Measurements from ENCODE around the gene CYP2C19. TPM values are rescaled to one million over a fixed set of nuclear protein-coding genes. Genes with fewer than 3 reads are reported as not detected.
"Not testable (repeated sequence)": the region's sequence is repeated elsewhere in the genome, so short reads cannot be mapped to it uniquely, and the experiment has no call there.

The CYP2C19 gene
- total and polyA plus RNA-seq, 8 donors: 0.31 to 135 (median 10.3) TPM

GRCh38 chr10:94777886-94778458 is 15.5 kb downstream of the CYP2C19 start:
- Histone ChIP-seq H3K36me3 (no peaks in the 10 kb centered on the region), H3K4me3 (no peak overlapping the region), H3K9me3 (peaks cover 0 to 7% (median 0%) of the 10 kb centered on the region in 4 donors), H3K4me1 (no peaks in the 10 kb centered on the region), H3K27me3 (no peaks in the 10 kb centered on the region), H3K27ac (no peak overlapping the region)
- TF ChIP-seq POLR2AphosphoS5 (IDR thresholded peaks at IDR 0.05): no peak
- no peak for TF ChIP-seq POLR2A (IDR thresholded peaks at IDR 0.05)
- no peak for TF ChIP-seq CTCF (IDR thresholded peaks at IDR 0.05)
- TF ChIP-seq EP300 (IDR thresholded peaks at IDR 0.05): no peak
- 55 to 69% (median 56%) methylated on average over 5 of the region's 5 CpGs for WGBS, 5 donors
- intact Hi-C loops (cut with DNase I; ENCODE audit: low total_unique reads): no loop called here
- peak in 1 of 2 donors; percentile 7 for DNase-seq

- Histone ChIP-seq H3K4me3 (no peak overlapping the region), H3K27ac (no peak overlapping the region), H3K4me1 (no peaks in the 10 kb centered on the region), H3K36me3 (no peaks in the 10 kb centered on the region), H3K27me3 (no peaks in the 10 kb centered on the region), H3K9me3 (peaks cover 0 to 7% (median 0%) of the 10 kb centered on the region in 4 donors)
- 68 to 91% (median 79%) methylated on average over 1 of the region's 1 CpG for WGBS, 5 donors
- DNase-seq: no peak
- intact Hi-C loops (cut with DNase I; ENCODE audit: low total_unique reads): no loop called here
- TF ChIP-seq CTCF (IDR thresholded peaks at IDR 0.05) (no peak), POLR2AphosphoS5 (IDR thresholded peaks at IDR 0.05) (no peak), POLR2A (IDR thresholded peaks at IDR 0.05) (no peak), EP300 (IDR thresholded peaks at IDR 0.05) (no peak)
Measured at GRCh38 chr10:94780844-94781243, 18.4 kb downstream of the CYP2C19 start.

- no peak for DNase-seq
- H3K36me3 ChIP-seq: no peaks in the 10 kb centered on the region
- H3K4me3 ChIP-seq: no peak overlapping the region
- no peaks in the 10 kb centered on the region for H3K9me3 ChIP-seq
- H3K27me3 ChIP-seq: no peaks in the 10 kb centered on the region
- no peaks in the 10 kb centered on the region for H3K4me1 ChIP-seq
- TF ChIP-seq CTCF (IDR thresholded peaks at IDR 0.05) (no peak), POLR2A (IDR thresholded peaks at IDR 0.05) (no peak), EP300 (IDR thresholded peaks at IDR 0.05) (no peak), POLR2AphosphoS5 (IDR thresholded peaks at IDR 0.05) (no peak)
- H3K27ac ChIP-seq: no peak overlapping the region
- intact Hi-C loops (cut with DNase I; ENCODE audit: low total_unique reads): no loop called here
Measured at GRCh38 chr10:94784256-94784655, 21.8 kb downstream of the CYP2C19 start.

- no peak for DNase-seq
- H3K9me3 ChIP-seq: no peaks in the 10 kb centered on the region
- H3K27me3 ChIP-seq: no peaks in the 10 kb centered on the region
- no peaks in the 10 kb centered on the region for H3K4me1 ChIP-seq
- TF ChIP-seq CTCF (IDR thresholded peaks at IDR 0.05) (no peak), POLR2AphosphoS5 (IDR thresholded peaks at IDR 0.05) (no peak), EP300 (IDR thresholded peaks at IDR 0.05) (no peak), POLR2A (IDR thresholded peaks at IDR 0.05) (no peak)
- intact Hi-C loops (cut with DNase I; ENCODE audit: low total_unique reads): no loop called here
- WGBS, 5 donors: 74 to 91% (median 80%) methylated on average over 2 of the region's 2 CpGs
- no peaks in the 10 kb centered on the region for H3K36me3 ChIP-seq
- H3K4me3 ChIP-seq: no peak overlapping the region
- H3K27ac ChIP-seq: no peak overlapping the region
Measured at GRCh38 chr10:94785211-94785610, 22.7 kb downstream of the CYP2C19 start.

DNA sequence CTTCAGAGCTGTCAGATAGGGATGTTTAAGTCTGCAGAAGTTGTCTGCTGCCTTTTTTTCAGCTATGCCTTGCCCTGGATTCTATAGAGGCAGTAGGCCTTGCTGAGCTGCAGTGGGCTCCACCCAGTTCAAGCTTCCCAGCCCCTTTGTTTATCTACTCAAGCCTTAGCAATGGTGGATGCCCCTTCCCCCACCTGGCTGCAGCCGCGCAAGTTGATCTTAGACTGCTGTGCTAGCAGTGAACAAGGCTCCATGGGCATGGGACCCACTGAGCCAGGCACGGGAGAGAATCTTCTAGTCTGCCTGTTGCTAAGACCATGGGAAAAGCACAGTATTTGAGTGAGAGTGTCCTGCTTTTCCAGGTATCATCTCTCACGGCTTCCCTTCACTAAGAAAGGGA is 38.1 kb downstream of the CYP2C19 start:
- not testable (repeated sequence) for H3K4me3 ChIP-seq, H3K27ac ChIP-seq

More for the DNA sequence above, 38.1 kb downstream of the CYP2C19 start:
- intact Hi-C loops (cut with DNase I; ENCODE audit: low total_unique reads); H3K36me3 ChIP-seq; H3K4me1 ChIP-seq; H3K27me3 ChIP-seq: not testable (repeated sequence)
- WGBS, 5 donors: 73 to 83% (median 80%) methylated on average over 3 to 4 of the region's 4 CpGs
- DNase-seq: peak in 1 of 2 donors; percentile 31
- peaks cover 0 to 15% (median 0%) of the 10 kb centered on the region in 4 donors for H3K9me3 ChIP-seq

Data from stomach (tissue), 9 donors.